Measurements from ENCODE around the gene BCL2.

- TF ChIP-seq CTCF (IDR thresholded peaks at IDR 0.05) (no peak), POLR2A (IDR thresholded peaks at IDR 0.05) (no peak)
Observed at GRCh38 chr18:63253014-63253413, 66.6 kb downstream of the BCL2 start.
